H1 (cell line): ENCODE data around the gene RERE. TPM values are rescaled to one million over a fixed set of nuclear protein-coding genes. Genes with fewer than 3 reads are reported as not detected.
A peak's percentile ranks its signal among the peaks of the same experiment; 100 is the strongest.

Experiments
- polyA plus RNA-seq, 7 experiments: library from polyadenylated mRNA; depleted of rRNA in 3 of 7; stranded (reverse) in 5 of 7; unstranded in 2 of 7; fragments of >200 nt in 5 of 7; fragments of 200-250 nt in 2 of 7; gene quantifications; 1 replicate in 5 of 7; 2 replicates in 1 of 7; 4 replicates in 1 of 7; pipeline versions ENCODE4 v1.2.1 to v1.2.3, GENCODE V29; 2011 to 2013; ENCODE audit warnings: missing spikeins in 2 of 7, mixed read lengths in 2 of 7
- total RNA-seq: library from RNA; stranded (reverse); fragmentation: NEBNext Ultra II Directional; extraction: Animal tissue kit (Norgen Biotek cat#: 25700); gene quantifications from 2 replicates; pipeline ENCODE4 v1.2.1, GENCODE V29; 2021
- TF ChIP-seq, protein P1 (sequence below), 3 experiments: IDR thresholded peaks; 1 replicate in 2 of 3; 2 replicates in 1 of 3; pipeline versions ENCODE4 v1.5.1 to v1.6.1; 2011; ENCODE audit warnings: low read length in 3 of 3, mild to moderate bottlenecking in 3 of 3, inconsistent platforms in 2 of 3, low read depth in 1 of 3, moderate library complexity in 1 of 3; ENCODE audit not compliant: insufficient read depth in 1 of 3; ENCODE audit errors: control extremely low read depth in 1 of 3

RERE gene
- total and polyA plus RNA-seq, 2 of the 8 experiments (the other 6 are each of a cell fraction or from before 2014, with no cell fraction given), result 15.3 to 142 TPM

- TF ChIP-seq, protein P1, sequence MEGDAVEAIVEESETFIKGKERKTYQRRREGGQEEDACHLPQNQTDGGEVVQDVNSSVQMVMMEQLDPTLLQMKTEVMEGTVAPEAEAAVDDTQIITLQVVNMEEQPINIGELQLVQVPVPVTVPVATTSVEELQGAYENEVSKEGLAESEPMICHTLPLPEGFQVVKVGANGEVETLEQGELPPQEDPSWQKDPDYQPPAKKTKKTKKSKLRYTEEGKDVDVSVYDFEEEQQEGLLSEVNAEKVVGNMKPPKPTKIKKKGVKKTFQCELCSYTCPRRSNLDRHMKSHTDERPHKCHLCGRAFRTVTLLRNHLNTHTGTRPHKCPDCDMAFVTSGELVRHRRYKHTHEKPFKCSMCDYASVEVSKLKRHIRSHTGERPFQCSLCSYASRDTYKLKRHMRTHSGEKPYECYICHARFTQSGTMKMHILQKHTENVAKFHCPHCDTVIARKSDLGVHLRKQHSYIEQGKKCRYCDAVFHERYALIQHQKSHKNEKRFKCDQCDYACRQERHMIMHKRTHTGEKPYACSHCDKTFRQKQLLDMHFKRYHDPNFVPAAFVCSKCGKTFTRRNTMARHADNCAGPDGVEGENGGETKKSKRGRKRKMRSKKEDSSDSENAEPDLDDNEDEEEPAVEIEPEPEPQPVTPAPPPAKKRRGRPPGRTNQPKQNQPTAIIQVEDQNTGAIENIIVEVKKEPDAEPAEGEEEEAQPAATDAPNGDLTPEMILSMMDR (IDR thresholded peaks at IDR 0.05; ENCODE audit: control extremely low read depth in 1 of 3, insufficient read depth in 1 of 3, low read depth in 1 of 3, low read length in 3 of 3), result peak; percentile 85 to 93 (median 86)
Observed at GRCh38 chr1:8351693-8352470, 465.6 kb downstream of the RERE start (continued).
